ENCODE measurements around the gene DPP9. TPM values are rescaled to one million over a fixed set of nuclear protein-coding genes. Genes with fewer than 3 reads are reported as not detected.

DPP9 gene
- total and polyA plus RNA-seq, 2 of the 8 experiments (the other 6 are each of a cell fraction or from before 2014, with no cell fraction given): 11.6 to 40.7 TPM

GRCh38 chr19:4703671-4704316 lies 19.8 kb downstream of the DPP9 start:
- no peak overlapping the region; the same call in 1 of the 2 replicates for H2BK5ac ChIP-seq (ENCODE audit: low read depth, low read length)
- no peak overlapping the region for H3K4me2 ChIP-seq (ENCODE audit: insufficient read depth in 1 of 2, low read depth in 2 of 2, low read length in 2 of 2)
- no peak for FAIRE-seq
- TF ChIP-seq GTF2F1 (IDR thresholded peaks at IDR 0.05; ENCODE audit: borderline replicate concordance, low read depth, low read length): no peak
- no peak for TF ChIP-seq E2F6 (IDR thresholded peaks at IDR 0.05)
- TF ChIP-seq USF2 (IDR thresholded peaks at IDR 0.05; ENCODE audit: low read length): no peak

More at GRCh38 chr19:4703671-4704316, 19.8 kb downstream of the DPP9 start:
- H3K23me2 ChIP-seq (ENCODE audit: low read depth, low read length): no peaks in the 10 kb centered on the region
- no peak overlapping the region for H3K23ac ChIP-seq (ENCODE audit: insufficient read length)
- CTCF ChIA-PET (ENCODE audit: partially characterized antibody): interaction anchor here (0.7 to 1.0 kb wide), 2 partner anchors 11 to 26 kb away, joined by 3 read pairs; no protein-coding TSS in a partner anchor
- H3K27me3 ChIP-seq (replicated peaks in 1 of 4; ENCODE audit: control insufficient read depth in 3 of 4, extremely low read depth in 1 of 4, insufficient read depth in 3 of 4, low read length in 3 of 4): no peaks in the 10 kb centered on the region
- H3K79me1 ChIP-seq (ENCODE audit: low read depth, low read length): no peaks in the 10 kb centered on the region
- H2BK20ac ChIP-seq (ENCODE audit: low read length): no peak overlapping the region
- H3K9me3 ChIP-seq (ENCODE audit: insufficient read depth in 2 of 2, low read depth in 1 of 2, low read length in 1 of 2): no peaks in the 10 kb centered on the region
- no peak overlapping the region for H4K5ac ChIP-seq (ENCODE audit: insufficient read length, low read depth, low read length)
- H3K4me3 ChIP-seq (ENCODE audit: extremely low read depth in 1 of 4, insufficient read depth in 2 of 4, low read depth in 3 of 4, low read length in 4 of 4): no peak overlapping the region
- H4K20me1 ChIP-seq (replicated peaks in 1 of 2; ENCODE audit: control insufficient read depth in 1 of 2, insufficient read depth in 2 of 2, low read length in 2 of 2): peaks cover 0 to 3% of the 10 kb centered on the region in 2 experiments
- no peak overlapping the region for H3K9ac ChIP-seq (replicated peaks in 1 of 4; ENCODE audit: extremely low read depth in 1 of 4, low read depth in 3 of 4, low read length in 3 of 4)
- no peak overlapping the region for H4K8ac ChIP-seq (ENCODE audit: extremely low read depth, insufficient read depth, low read length)
- H3K4ac ChIP-seq (replicated peaks; ENCODE audit: insufficient read length, low read depth, low read length): no peak overlapping the region
- DNase-seq (ENCODE audit: low read depth in 1 of 2, low spot score in 2 of 2): no peak
- no peak overlapping the region for H3K18ac ChIP-seq (ENCODE audit: extremely low read depth, low read length)
- H4K91ac ChIP-seq (replicated peaks; ENCODE audit: insufficient read length, low read length): no peak overlapping the region
- 95% methylated on average over 25 of the region's 28 CpGs; no CpG with 5 or more reads in 1 of the 2 experiments for WGBS, 2 experiments (ENCODE audit: extremely low coverage in 1 of 2, insufficient coverage in 1 of 2, insufficient read length in 1 of 2, insufficient replicate concordance in 2 of 2, low coverage in 1 of 2, low lambda C conversion rate in 2 of 2, missing lambda C conversion rate in 1 of 2)
- H3K27ac ChIP-seq (ENCODE audit: low read depth, low read length): no peak overlapping the region
- H3K4me1 ChIP-seq (replicated peaks in 1 of 4; ENCODE audit: control insufficient read depth in 3 of 4, insufficient read depth in 4 of 4, low read length in 3 of 4): no peaks in the 10 kb centered on the region
- no peak overlapping the region for H2BK12ac ChIP-seq (ENCODE audit: low read depth, low read length)
- no peak overlapping the region for H3K56ac ChIP-seq (replicated peaks; ENCODE audit: insufficient read length, low read depth, low read length)
- H2AK5ac ChIP-seq (ENCODE audit: low read depth, low read length): no peak overlapping the region
- no peak overlapping the region for H2BK120ac ChIP-seq (replicated peaks; ENCODE audit: low read depth, low read length)
- H2AFZ ChIP-seq (ENCODE audit: low read length): no peak overlapping the region
- POLR2A ChIA-PET (ENCODE audit: partially characterized antibody): no interaction called here
- peaks cover 4 to 32% (median 17%) of the 10 kb centered on the region in 4 experiments; a peak in 7 of 8 replicates for H3K36me3 ChIP-seq (ENCODE audit: control insufficient read depth in 2 of 4, insufficient read depth in 4 of 4, low read length in 3 of 4)
- H3K79me2 ChIP-seq (ENCODE audit: control insufficient read depth in 1 of 2, insufficient read depth in 2 of 2, low read length in 2 of 2): no peaks in the 10 kb centered on the region
- H2BK15ac ChIP-seq (ENCODE audit: low read length): no peak overlapping the region
- H3K14ac ChIP-seq (ENCODE audit: insufficient read length): no peak overlapping the region
